H9 (cell line): ENCODE measurements around the gene AP2A2. TPM values are rescaled to one million over a fixed set of nuclear protein-coding genes. Genes with fewer than 3 reads are reported as not detected.

ENCODE experiments used
- DNase-seq: peaks from one replicate; pipeline ENCODE4 v3.0.0-alpha.2; 2017
- H2AFZ ChIP-seq: one replicate; pipeline ENCODE4 v1.6.1; 2013; ENCODE audit warnings: mild to moderate bottlenecking, low read length, control low read depth, moderate library complexity
- H2AK5ac ChIP-seq: 2 replicates; pipeline ENCODE4 v1.6.1; 2013; ENCODE audit warnings: low read length, control low read depth, mixed read lengths; ENCODE audit not compliant: insufficient read length
- H2BK120ac ChIP-seq: one replicate; pipeline ENCODE4 v1.6.1; 2013; ENCODE audit warnings: low read depth, mild to moderate bottlenecking, low read length, control low read depth, inconsistent platforms; ENCODE audit not compliant: poor library complexity, severe bottlenecking
- H2BK12ac ChIP-seq: 2 replicates; pipeline ENCODE4 v1.6.1; 2013; ENCODE audit warnings: low read length, control low read depth, mixed read lengths, low read depth; ENCODE audit not compliant: insufficient read length
- H2BK15ac ChIP-seq: 2 replicates; pipeline ENCODE4 v1.6.1; 2013; ENCODE audit warnings: low read depth, low read length, control low read depth
- H2BK20ac ChIP-seq: one replicate; pipeline ENCODE4 v1.6.1; 2013; ENCODE audit warnings: low read depth, mild to moderate bottlenecking, low read length, control low read depth, inconsistent platforms; ENCODE audit not compliant: poor library complexity, severe bottlenecking
- H2BK5ac ChIP-seq: 2 replicates; pipeline ENCODE4 v1.6.1; 2013; ENCODE audit warnings: low read length, control low read depth, mixed read lengths; ENCODE audit not compliant: insufficient read length
- H3K14ac ChIP-seq: 2 replicates; pipeline ENCODE4 v1.6.1; 2013; ENCODE audit warnings: low read length, control low read depth; ENCODE audit not compliant: insufficient read depth
- H3K18ac ChIP-seq: 2 replicates; pipeline ENCODE4 v1.6.1; 2013; ENCODE audit warnings: low read depth, mild to moderate bottlenecking, mixed read lengths, low read length, control low read depth; ENCODE audit not compliant: insufficient read length
- H3K23ac ChIP-seq: 2 replicates; pipeline ENCODE4 v1.6.1; 2013; ENCODE audit warnings: low read length, control low read depth, mixed read lengths, low read depth; ENCODE audit not compliant: insufficient read length
- H3K23me2 ChIP-seq: 2 replicates; pipeline ENCODE4 v1.6.1; 2013; ENCODE audit warnings: low read depth, mild to moderate bottlenecking, mixed read lengths, low read length, control low read depth; ENCODE audit not compliant: insufficient read length, poor library complexity, severe bottlenecking
- H3K27ac ChIP-seq: 2 replicates; pipeline ENCODE4 v1.5.1; 2013; ENCODE audit warnings: low read length, control low read depth, mixed read lengths, low read depth; ENCODE audit not compliant: insufficient read length
- H3K27me3 ChIP-seq: 2 replicates; pipeline ENCODE4 v1.6.1; 2013; ENCODE audit warnings: low read length, control low read depth, inconsistent platforms; ENCODE audit not compliant: insufficient read depth
- H3K4ac ChIP-seq: 2 replicates; pipeline ENCODE4 v1.6.1; 2013; ENCODE audit warnings: low read depth, mild to moderate bottlenecking, control low read depth, inconsistent platforms, low read length, moderate library complexity
- H3K4me1 ChIP-seq: 2 replicates; pipeline ENCODE4 v1.6.1; 2013; ENCODE audit warnings: low read length, control low read depth, inconsistent platforms; ENCODE audit not compliant: insufficient read depth
- H3K4me2 ChIP-seq: 2 replicates; pipeline ENCODE4 v1.6.1; 2013; ENCODE audit warnings: low read length, control low read depth, mixed read lengths; ENCODE audit not compliant: insufficient read length, insufficient read depth
- H3K56ac ChIP-seq: 2 replicates; pipeline ENCODE4 v1.6.1; 2013; ENCODE audit warnings: low read depth, mild to moderate bottlenecking, mixed read lengths, low read length, control low read depth; ENCODE audit not compliant: insufficient read length
- H3K79me1 ChIP-seq: 2 replicates; pipeline ENCODE4 v1.6.1; 2013; ENCODE audit warnings: low read depth, mild to moderate bottlenecking, moderate library complexity, low read length, control low read depth, inconsistent platforms; ENCODE audit not compliant: insufficient read depth, poor library complexity, severe bottlenecking
- H3K79me2 ChIP-seq: 2 replicates; pipeline ENCODE4 v1.6.1; 2013; ENCODE audit warnings: low read length, control low read depth, inconsistent platforms; ENCODE audit not compliant: insufficient read depth
- H3K9ac ChIP-seq: 2 replicates; pipeline ENCODE4 v1.6.1; 2013; ENCODE audit warnings: low read length, control low read depth, mixed read lengths; ENCODE audit not compliant: insufficient read length; ENCODE audit errors: extremely low read depth
- H3K9me3 ChIP-seq: one replicate; pipeline ENCODE4 v1.6.1; 2013; ENCODE audit warnings: low read depth, low read length, inconsistent platforms; ENCODE audit not compliant: control insufficient read depth
- H3T11ph ChIP-seq: one replicate; pipeline ENCODE4 v1.6.1; 2013; ENCODE audit warnings: mild to moderate bottlenecking, low read length, control low read depth, inconsistent platforms
- H4K20me1 ChIP-seq: one replicate; pipeline ENCODE4 v1.6.1; 2013; ENCODE audit not compliant: control insufficient read depth, insufficient read length, insufficient read depth
- H4K5ac ChIP-seq: 2 replicates; pipeline ENCODE4 v1.6.1; 2013; ENCODE audit warnings: low read depth, mild to moderate bottlenecking, mixed read lengths, low read length, control low read depth; ENCODE audit not compliant: insufficient read length
- H4K8ac ChIP-seq: replicated peaks from 2 replicates; pipeline ENCODE4 v1.6.1; 2013; ENCODE audit warnings: low read length, control low read depth, mixed read lengths, low read depth; ENCODE audit not compliant: insufficient read length
- H4K91ac ChIP-seq: 2 replicates; pipeline ENCODE4 v1.6.1; 2013; ENCODE audit warnings: low read depth, mild to moderate bottlenecking, moderate library complexity, mixed read lengths, low read length, control low read depth; ENCODE audit not compliant: insufficient read length
- H3K27ac Mint-ChIP-seq, 3 experiments: 2 replicates in 2 of 3; 3 replicates in 1 of 3; pipeline ENCODE4 v1.8.0; 2020 to 2021; ENCODE audit warnings: mixed read lengths in 3 of 3, mild to moderate bottlenecking in 1 of 3, moderate library complexity in 1 of 3
- H3K27me3 Mint-ChIP-seq: 2 replicates; pipeline ENCODE4 v1.8.0; 2021; ENCODE audit warnings: low read depth, mild to moderate bottlenecking, moderate library complexity, mixed read lengths
- H3K36me3 Mint-ChIP-seq, 3 experiments: 2 replicates in 2 of 3; 3 replicates in 1 of 3; pipeline ENCODE4 v1.8.0; 2020 to 2021; ENCODE audit warnings: low read depth in 3 of 3, mixed read lengths in 3 of 3; ENCODE audit not compliant: insufficient read depth in 1 of 3
- H3K4me1 Mint-ChIP-seq, 2 experiments: 2 replicates each; pipeline ENCODE4 v1.8.0; 2020; ENCODE audit warnings: mixed read lengths in 2 of 2
- H3K4me3 Mint-ChIP-seq, 2 experiments: 2 replicates in 1 of 2; 3 replicates in 1 of 2; pipeline ENCODE4 v1.8.0; 2020 to 2021; ENCODE audit warnings: mild to moderate bottlenecking in 2 of 2, mixed read lengths in 2 of 2, moderate library complexity in 1 of 2
- H3K9me3 Mint-ChIP-seq, 2 experiments: 2 replicates in 1 of 2; 3 replicates in 1 of 2; pipeline ENCODE4 v1.8.0; 2020; ENCODE audit warnings: mild to moderate bottlenecking in 2 of 2, mixed read lengths in 2 of 2, moderate library complexity in 1 of 2
- CTCF ChIP-seq: fragments of 200-600 bp; sonication (generic); conservative IDR thresholded peaks from 3 replicates; pipeline ENCODE4 v1.8.0; 2021; ENCODE audit warnings: antibody characterized with exemption, mild to moderate bottlenecking
- WGBS: extraction: QIAGEN DNeasy Blood & Tissue Kit; methylation state at CpG from one replicate; pipeline ENCODE4 v1.1.7; 2013; ENCODE audit warnings: missing lambda C conversion rate, low lambda C conversion rate, mixed read lengths; ENCODE audit not compliant: insufficient read length; ENCODE audit errors: extremely low coverage; 5-methylcytosine and 5-hydroxymethylcytosine counted together
- total RNA-seq: library from RNA; stranded (reverse); gene quantifications from 2 replicates; pipeline ENCODE4 v1.2.1, GENCODE V29; 2021

Gene AP2A2
- total RNA-seq, 1 experiment from 2014 or later: 53.7 TPM

- Histone ChIP-seq H2AK5ac (no peak overlapping the region), H3K27ac (no peak overlapping the region), H3K79me1 (no peaks in the 10 kb centered on the region), H3K27me3 (no peaks in the 10 kb centered on the region), H2BK15ac (no peak overlapping the region), H3K14ac (no peak overlapping the region; the same call in 1 of the 2 replicates), H2AFZ (no peak overlapping the region), H3K18ac (no peak overlapping the region), H3K9ac (no peak overlapping the region), H2BK120ac (no peak overlapping the region), H4K5ac (no peak overlapping the region), H3K56ac (no peak overlapping the region), H2BK20ac (no peak overlapping the region), H3K23me2 (no peaks in the 10 kb centered on the region), H4K8ac (no peak overlapping the region), H3K9me3 (peaks cover 6% of the 10 kb centered on the region), H3K23ac (no peak overlapping the region), H2BK5ac (no peak overlapping the region), H2BK12ac (no peak overlapping the region), H3T11ph (no peak overlapping the region), H3K4ac (no peak overlapping the region), H3K4me1 (no peaks in the 10 kb centered on the region), H4K20me1 (peaks cover 2% of the 10 kb centered on the region), H4K91ac (no peak overlapping the region), H3K4me2 (no peak overlapping the region), H3K79me2 (no peaks in the 10 kb centered on the region)
- no peak for DNase-seq
- H3K4me1 Mint-ChIP-seq: peaks cover 3 to 8% of the 10 kb centered on the region in 2 experiments; a peak in 2 of 4 replicates
- no peak for TF ChIP-seq CTCF
- H3K36me3 Mint-ChIP-seq: peaks cover 25 to 38% (median 30%) of the 10 kb centered on the region in 3 experiments
- H3K9me3 Mint-ChIP-seq: peaks cover 19 to 25% of the 10 kb centered on the region in 2 experiments
- H3K27ac Mint-ChIP-seq: no peak overlapping the region
- H3K27me3 Mint-ChIP-seq: peaks cover 14% of the 10 kb centered on the region
- WGBS: no CpG with 5 or more reads among the region's 7 CpGs
- no peak overlapping the region for H3K4me3 Mint-ChIP-seq
Observed at GRCh38 chr11:1015064-1015463, 89.4 kb downstream of the AP2A2 start.
